Measurements from ENCODE around the gene NEAT1.

GRCh38 chr11:65401803-65402248 is 20.8 kb upstream of the NEAT1 start:
- TF ChIP-seq CTCF (IDR thresholded peaks at IDR 0.05) (no peak), POLR2A (IDR thresholded peaks at IDR 0.05) (no peak)
